ENCODE measurements around the gene CRB1. TPM values are rescaled to one million over a fixed set of nuclear protein-coding genes. Genes with fewer than 3 reads are reported as not detected.
A peak's percentile ranks its signal among the peaks of the same experiment; 100 is the strongest.

CRB1 gene
- total and polyA plus RNA-seq, 5 donors, result 0.05 to 0.60 (median 0.28) TPM

DNA sequence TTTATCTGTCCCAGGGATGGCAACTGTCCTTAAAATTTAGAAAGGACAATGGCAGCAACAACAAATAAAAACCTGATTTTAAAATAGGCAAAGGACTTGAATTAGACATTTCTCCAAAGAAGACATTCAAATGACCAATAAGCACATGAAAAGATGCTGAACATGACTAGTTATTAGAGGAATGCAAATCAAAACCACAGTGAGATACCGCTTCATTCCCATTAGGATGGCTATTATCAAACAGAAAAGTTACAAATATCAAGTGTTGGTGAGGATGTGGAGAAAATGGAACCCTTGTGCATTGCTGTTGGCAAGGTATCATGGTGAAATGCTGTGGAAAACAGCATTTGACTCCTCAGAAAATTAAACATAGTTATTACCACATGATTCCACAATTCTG lies 120.7 kb downstream of the CRB1 start:
- intact Hi-C loops (cut with DNase I), result no loop called here
- Histone ChIP-seq H3K9me3 (ENCODE audit: control insufficient read depth, low read length) (no peaks in the 10 kb centered on the region), H3K27me3 (ENCODE audit: control insufficient read depth, insufficient read depth) (no peaks in the 10 kb centered on the region), H3K4me3 (ENCODE audit: low read length) (no peak overlapping the region), H3K4me1 (ENCODE audit: control insufficient read depth, insufficient read depth, low read length) (no peaks in the 10 kb centered on the region), H3K27ac (ENCODE audit: low read length) (no peak overlapping the region)
- WGBS, result 93% methylated on average over 1 of the region's 1 CpG
- DNase-seq (no peak), ATAC-seq (no peak)

DNA sequence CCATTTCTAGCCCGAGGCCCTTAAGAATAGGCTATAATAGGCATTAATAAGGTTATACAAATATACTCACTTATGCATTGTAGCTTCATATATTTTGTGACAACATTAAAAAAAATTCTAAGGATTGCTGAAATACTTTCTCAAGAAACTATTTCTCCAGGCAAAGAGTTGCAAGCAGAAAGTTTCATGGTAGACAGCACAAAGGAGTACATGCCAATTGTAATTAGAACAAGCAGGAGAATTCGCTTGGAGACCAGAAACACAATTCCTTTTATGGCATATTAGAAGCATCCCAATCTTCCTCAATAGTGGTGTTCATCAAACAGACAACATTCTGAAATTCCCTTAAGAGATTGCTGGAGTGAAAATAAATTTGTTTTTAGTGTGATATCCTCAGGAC lies 122.8 kb downstream of the CRB1 start:
- DNase-seq, result no peak
- H3K27ac ChIP-seq (ENCODE audit: low read length), result no peak overlapping the region
- H3K4me1 ChIP-seq (ENCODE audit: control insufficient read depth, insufficient read depth, low read length), result no peaks in the 10 kb centered on the region
- whole genome bisulfite sequencing, result 36% methylated on average over 2 of the region's 2 CpGs
- no peaks in the 10 kb centered on the region for H3K9me3 ChIP-seq (ENCODE audit: control insufficient read depth, low read length)
- H3K4me3 ChIP-seq (ENCODE audit: low read length), result no peak overlapping the region
- ATAC-seq, result no peak
- no peaks in the 10 kb centered on the region for H3K27me3 ChIP-seq (ENCODE audit: control insufficient read depth, insufficient read depth)
- intact Hi-C loops (cut with DNase I), result no loop called here

DNA sequence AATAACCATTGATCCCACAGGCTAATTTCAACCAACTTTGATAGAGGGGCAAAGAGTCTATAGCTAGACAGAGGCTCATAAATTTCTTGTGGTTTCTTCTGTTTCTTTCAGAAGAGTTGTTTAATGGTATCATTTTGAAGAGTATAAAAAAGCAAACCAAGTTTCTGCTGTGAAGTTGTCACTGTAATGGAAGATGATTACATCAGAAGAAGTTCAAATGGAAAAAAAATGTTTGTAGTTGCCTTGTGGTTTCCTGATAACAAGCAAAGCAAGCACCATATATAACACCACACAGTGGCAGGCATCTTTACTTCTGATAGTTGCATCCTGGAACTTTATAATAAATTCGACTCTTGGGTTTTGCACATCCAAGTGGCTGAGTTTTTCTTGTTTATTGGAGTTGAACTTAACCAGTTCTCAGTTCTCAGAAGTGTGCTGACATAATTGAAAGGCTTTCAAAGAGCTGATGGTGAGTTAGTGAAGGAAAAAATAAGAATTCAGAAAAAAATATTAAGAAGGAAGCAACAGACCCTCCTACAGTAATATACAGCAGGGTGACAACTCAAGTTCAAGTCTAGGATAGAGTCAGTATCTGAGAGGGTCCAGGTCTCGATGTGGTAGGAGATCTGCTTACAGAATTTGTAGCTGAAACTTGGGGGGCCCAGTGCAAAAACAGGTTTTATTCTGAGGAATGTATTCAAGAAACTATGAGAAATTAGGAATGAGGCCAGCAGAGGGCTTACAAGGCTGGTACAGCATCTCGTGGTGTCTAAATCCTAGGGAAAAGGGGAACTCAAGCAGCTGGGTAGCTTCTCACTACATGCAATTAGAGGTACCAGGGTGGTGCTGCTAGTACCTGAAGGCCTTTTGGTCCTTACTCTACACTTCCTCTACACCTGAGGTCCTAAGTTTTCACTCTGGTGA lies 123.5 kb downstream of the CRB1 start:
- no peaks in the 10 kb centered on the region for H3K27me3 ChIP-seq (ENCODE audit: control insufficient read depth, insufficient read depth)
- H3K27ac ChIP-seq (ENCODE audit: low read length), result no peak overlapping the region
- no peak overlapping the region for H3K4me3 ChIP-seq (ENCODE audit: low read length)
- ATAC-seq, result no peak
- H3K4me1 ChIP-seq (ENCODE audit: control insufficient read depth, insufficient read depth, low read length), result no peaks in the 10 kb centered on the region
- WGBS, result 70% methylated on average over 3 of the region's 3 CpGs
- H3K9me3 ChIP-seq (ENCODE audit: control insufficient read depth, low read length), result no peaks in the 10 kb centered on the region
- intact Hi-C loops (cut with DNase I), result no loop called here
- no peak for DNase-seq

DNA sequence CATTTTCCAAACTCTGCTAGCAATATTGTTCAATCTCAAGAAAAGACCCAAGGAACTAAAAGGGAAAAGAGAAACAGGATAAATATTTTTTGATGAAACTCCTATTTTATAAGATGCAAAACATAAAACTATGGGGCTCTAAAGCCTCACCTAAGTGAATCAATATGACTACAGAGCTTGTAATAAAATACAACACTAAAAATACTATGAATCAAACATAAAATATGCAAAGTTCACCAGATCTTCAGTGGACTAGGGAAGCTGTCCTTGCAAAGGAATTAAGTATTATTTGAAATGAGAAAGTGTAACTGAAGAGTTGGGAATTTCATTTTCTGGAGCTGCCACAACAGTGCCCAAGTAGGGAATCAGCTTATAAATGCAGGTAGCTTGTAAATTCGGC lies 124.5 kb downstream of the CRB1 start:
- DNase-seq, result no peak
- WGBS, result 71% methylated on average over 1 of the region's 1 CpG
- H3K4me3 ChIP-seq (ENCODE audit: low read length), result no peak overlapping the region
- intact Hi-C loops (cut with DNase I), result no loop called here
- ATAC-seq, result no peak
- no peaks in the 10 kb centered on the region for H3K9me3 ChIP-seq (ENCODE audit: control insufficient read depth, low read length)
- H3K27ac ChIP-seq (ENCODE audit: low read length), result no peak overlapping the region
- no peaks in the 10 kb centered on the region for H3K4me1 ChIP-seq (ENCODE audit: control insufficient read depth, insufficient read depth, low read length)
- H3K27me3 ChIP-seq (ENCODE audit: control insufficient read depth, insufficient read depth), result no peaks in the 10 kb centered on the region

DNA sequence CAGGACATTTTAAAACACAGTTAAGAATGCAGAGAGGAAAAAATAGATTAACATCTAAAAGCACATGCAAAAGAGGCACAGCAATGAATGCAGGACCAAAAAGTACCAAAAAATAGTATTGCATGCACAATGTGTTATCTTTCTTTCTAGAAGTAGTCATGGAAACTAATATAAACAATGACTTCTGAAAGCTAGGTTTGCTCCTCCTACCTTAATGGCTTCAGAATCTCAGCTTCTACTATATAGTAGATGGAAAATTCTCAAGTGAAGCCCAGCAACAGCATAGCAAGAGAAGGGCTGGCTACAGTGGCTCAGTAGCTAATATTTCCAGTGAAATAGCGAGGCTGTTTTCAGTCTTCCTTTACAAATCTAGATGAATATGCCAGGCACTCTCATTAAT lies 125.1 kb downstream of the CRB1 start:
- 74% methylated on average over 1 of the region's 1 CpG for WGBS
- intact Hi-C loops (cut with DNase I), result no loop called here
- Histone ChIP-seq H3K4me3 (ENCODE audit: low read length) (no peak overlapping the region), H3K4me1 (ENCODE audit: control insufficient read depth, insufficient read depth, low read length) (no peaks in the 10 kb centered on the region), H3K9me3 (ENCODE audit: control insufficient read depth, low read length) (no peaks in the 10 kb centered on the region), H3K27me3 (ENCODE audit: control insufficient read depth, insufficient read depth) (no peaks in the 10 kb centered on the region), H3K27ac (ENCODE audit: low read length) (no peak overlapping the region)
- ATAC-seq, result no peak
- DNase-seq, result no peak

DNA sequence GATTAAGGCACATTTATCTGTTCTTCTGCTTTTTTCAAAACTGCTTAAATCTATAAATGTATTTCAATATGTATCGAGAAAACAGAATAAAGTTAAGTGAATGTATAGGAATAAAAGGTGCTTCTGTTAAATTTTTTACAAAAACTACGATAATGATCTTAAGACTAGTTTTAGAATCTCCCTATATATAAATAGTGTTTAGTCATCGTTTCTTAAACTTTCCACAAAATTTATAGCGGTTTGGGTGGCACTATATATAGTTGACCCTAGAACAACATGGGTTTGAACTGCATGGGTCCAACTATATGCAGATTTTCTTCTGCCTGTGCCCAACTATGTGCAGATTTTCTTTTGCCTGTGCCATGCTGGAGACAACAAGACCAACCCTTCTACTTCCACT lies 125.7 kb downstream of the CRB1 start:
- Histone ChIP-seq H3K4me3 (ENCODE audit: low read length) (no peak overlapping the region), H3K27me3 (ENCODE audit: control insufficient read depth, insufficient read depth) (no peaks in the 10 kb centered on the region), H3K4me1 (ENCODE audit: control insufficient read depth, insufficient read depth, low read length) (no peaks in the 10 kb centered on the region), H3K27ac (ENCODE audit: low read length) (no peak overlapping the region), H3K9me3 (ENCODE audit: control insufficient read depth, low read length) (no peaks in the 10 kb centered on the region)
- intact Hi-C loops (cut with DNase I), result no loop called here
- 90% methylated on average over 4 of the region's 4 CpGs for WGBS
- DNase-seq (no peak), ATAC-seq (no peak)

DNA sequence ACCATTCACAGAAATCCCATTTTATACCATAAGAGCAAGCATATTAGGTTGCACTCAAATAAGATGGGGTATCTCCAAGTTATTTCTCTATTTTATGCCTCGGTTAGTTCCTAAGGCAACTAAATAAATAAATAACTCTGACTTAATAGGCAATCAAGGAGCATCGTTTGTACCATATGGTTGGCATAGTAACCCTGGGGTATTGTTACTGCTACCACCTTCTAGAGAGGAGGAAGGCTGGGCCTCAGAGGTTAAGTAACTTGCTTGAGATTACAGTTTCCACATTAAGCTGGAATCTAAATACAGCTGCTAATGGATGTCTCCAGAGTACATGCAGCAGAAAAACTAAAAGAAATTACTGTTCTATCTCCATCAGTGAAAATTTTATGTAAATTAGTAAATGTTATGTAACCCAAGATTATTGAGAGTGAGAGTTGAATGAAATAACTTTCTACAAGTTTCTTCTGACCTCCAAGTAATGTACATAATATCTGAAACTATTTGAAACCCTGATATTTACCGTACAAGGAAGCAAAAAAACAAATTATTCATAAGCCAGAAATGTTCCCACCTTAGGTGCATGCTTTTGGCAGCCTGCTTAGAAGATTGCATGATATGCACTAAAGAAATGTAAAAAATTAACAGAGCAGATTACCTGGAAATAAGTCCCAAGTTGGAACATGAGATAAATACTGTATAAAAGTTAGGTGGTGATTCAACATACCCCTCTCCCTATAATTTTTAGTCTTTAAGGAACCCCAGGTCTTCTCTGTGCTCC lies 127.0 kb downstream of the CRB1 start:
- ATAC-seq (no peak), DNase-seq (no peak)
- Histone ChIP-seq H3K4me1 (ENCODE audit: control insufficient read depth, insufficient read depth, low read length) (no peaks in the 10 kb centered on the region), H3K4me3 (ENCODE audit: low read length) (no peak overlapping the region), H3K27me3 (ENCODE audit: control insufficient read depth, insufficient read depth) (no peaks in the 10 kb centered on the region), H3K9me3 (ENCODE audit: control insufficient read depth, low read length) (no peaks in the 10 kb centered on the region), H3K27ac (ENCODE audit: low read length) (no peak overlapping the region)
- WGBS, result 65% methylated on average over 3 of the region's 3 CpGs
- intact Hi-C loops (cut with DNase I), result no loop called here

DNA sequence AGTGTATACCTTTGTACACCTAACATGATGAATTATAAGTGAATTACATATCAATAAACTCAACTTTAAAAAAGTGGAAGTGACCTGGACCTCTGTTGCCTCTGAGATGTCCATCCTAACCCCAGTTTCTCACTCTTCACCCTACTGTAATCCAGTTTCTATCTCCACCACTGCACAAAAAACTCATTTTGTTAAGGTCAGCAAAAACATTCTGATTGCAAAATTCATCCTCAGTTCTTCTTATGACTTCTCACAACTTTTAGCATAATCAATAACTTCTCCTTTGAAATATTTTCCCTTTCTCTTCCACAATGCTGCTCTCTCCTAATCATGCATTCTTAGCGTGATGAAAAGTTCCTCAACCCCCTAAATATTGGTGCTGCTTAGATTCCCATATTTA lies 129.8 kb downstream of the CRB1 start:
- whole genome bisulfite sequencing, result 91% methylated on average over 1 of the region's 1 CpG
- ATAC-seq (no peak), DNase-seq (no peak)
- Histone ChIP-seq H3K27me3 (ENCODE audit: control insufficient read depth, insufficient read depth) (no peaks in the 10 kb centered on the region), H3K9me3 (ENCODE audit: control insufficient read depth, low read length) (no peaks in the 10 kb centered on the region), H3K4me3 (ENCODE audit: low read length) (no peak overlapping the region), H3K27ac (ENCODE audit: low read length) (no peak overlapping the region), H3K4me1 (ENCODE audit: control insufficient read depth, insufficient read depth, low read length) (no peaks in the 10 kb centered on the region)
- intact Hi-C loops (cut with DNase I), result no loop called here

DNA sequence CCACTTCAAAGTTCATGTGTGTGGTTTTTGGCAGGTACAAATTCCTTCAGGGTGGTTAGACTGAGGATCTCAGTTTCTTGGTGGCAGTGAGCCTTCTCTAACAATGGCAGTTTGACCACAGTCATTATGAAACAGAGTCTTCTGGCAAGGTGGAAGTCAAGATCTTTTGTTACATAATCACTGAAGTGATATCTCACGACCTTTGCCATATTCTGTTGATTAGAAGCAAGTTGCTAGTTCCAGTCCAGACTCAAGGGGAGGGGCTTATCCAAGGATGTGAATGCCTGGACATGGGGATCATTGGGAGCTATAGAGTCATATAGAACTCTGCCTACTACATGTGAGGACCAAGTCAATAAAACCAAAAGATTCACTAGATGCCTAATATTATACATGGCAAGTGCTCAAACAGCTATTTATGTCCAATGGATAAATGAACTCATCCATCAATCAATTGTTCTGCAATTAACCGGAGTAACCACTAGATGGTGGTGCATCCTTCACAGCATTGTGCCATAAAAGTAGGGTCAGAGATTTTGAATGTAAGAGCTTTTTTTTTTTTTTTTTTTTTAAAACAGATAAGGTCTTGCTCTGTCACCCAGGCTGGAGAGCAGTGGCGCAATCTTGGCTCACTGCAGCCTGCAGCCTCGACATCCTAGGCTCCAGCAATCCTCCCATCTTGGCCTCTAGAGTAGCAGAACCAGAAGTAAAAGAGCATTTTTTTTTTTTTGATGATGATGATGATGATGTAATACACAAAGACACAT lies 131.9 kb downstream of the CRB1 start:
- H3K9me3 ChIP-seq (ENCODE audit: control insufficient read depth, low read length), result no peaks in the 10 kb centered on the region
- DNase-seq (peak in 1 of 3 donors; percentile 24), ATAC-seq (no peak)
- intact Hi-C loops (cut with DNase I), result no loop called here
- no peaks in the 10 kb centered on the region for H3K27me3 ChIP-seq (ENCODE audit: control insufficient read depth, insufficient read depth)
- no peak overlapping the region for H3K4me3 ChIP-seq (ENCODE audit: low read length)
- H3K4me1 ChIP-seq (ENCODE audit: control insufficient read depth, insufficient read depth, low read length), result no peaks in the 10 kb centered on the region
- 23% methylated on average over 4 of the region's 4 CpGs for WGBS
- no peak overlapping the region for H3K27ac ChIP-seq (ENCODE audit: low read length)

DNA sequence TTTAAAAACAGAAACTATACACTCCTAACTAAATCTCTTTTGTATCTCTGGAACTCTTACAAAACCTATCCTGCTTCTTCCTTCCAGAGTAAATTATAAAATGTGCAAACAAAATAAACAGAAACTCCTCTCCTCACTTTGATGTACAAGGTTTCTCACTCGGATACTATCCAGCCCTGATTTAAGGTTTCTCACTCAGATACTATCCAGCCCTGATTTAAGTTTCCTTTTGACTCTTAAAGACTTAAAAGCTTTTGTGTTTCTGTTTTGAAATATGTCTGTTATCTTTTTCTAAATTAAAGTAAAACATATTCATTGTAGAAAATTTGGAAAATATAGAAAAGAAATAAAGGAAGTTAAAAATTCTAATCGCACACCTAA lies 132.5 kb downstream of the CRB1 start:
- H3K27me3 ChIP-seq (ENCODE audit: control insufficient read depth, insufficient read depth), result no peaks in the 10 kb centered on the region
- intact Hi-C loops (cut with DNase I), result no loop called here
- H3K4me1 ChIP-seq (ENCODE audit: control insufficient read depth, insufficient read depth, low read length), result no peaks in the 10 kb centered on the region
- ATAC-seq, result no peak
- no peak for DNase-seq
- no peak overlapping the region for H3K4me3 ChIP-seq (ENCODE audit: low read length)
- H3K9me3 ChIP-seq (ENCODE audit: control insufficient read depth, low read length), result no peaks in the 10 kb centered on the region
- no peak overlapping the region for H3K27ac ChIP-seq (ENCODE audit: low read length)
- 76% methylated on average over 2 of the region's 2 CpGs for WGBS

DNA sequence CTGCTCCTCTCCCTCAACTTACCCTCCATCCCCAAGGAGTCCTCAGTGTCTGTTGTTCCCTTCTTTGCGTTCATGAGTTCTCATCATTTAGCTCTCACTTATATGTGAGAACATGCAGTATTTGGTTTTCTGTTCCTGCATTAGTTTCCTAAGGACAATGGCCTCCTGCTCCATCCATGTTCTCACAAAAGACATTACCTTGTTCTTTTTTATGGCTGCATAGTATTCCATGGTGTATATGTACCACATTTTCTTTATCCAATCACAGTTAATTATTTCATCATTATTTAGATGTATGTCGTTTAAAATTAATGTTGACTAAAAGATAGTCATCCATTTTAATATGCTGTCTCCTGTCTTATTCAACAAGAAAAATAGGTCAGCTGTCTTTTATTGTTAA lies 134.1 kb downstream of the CRB1 start:
- no peak for ATAC-seq
- no peak overlapping the region for H3K4me3 ChIP-seq (ENCODE audit: low read length)
- no peak for DNase-seq
- H3K27me3 ChIP-seq (ENCODE audit: control insufficient read depth, insufficient read depth), result no peaks in the 10 kb centered on the region
- 96% methylated on average over 2 of the region's 2 CpGs for whole genome bisulfite sequencing
- intact Hi-C loops (cut with DNase I), result no loop called here
- no peaks in the 10 kb centered on the region for H3K4me1 ChIP-seq (ENCODE audit: control insufficient read depth, insufficient read depth, low read length)
- no peaks in the 10 kb centered on the region for H3K9me3 ChIP-seq (ENCODE audit: control insufficient read depth, low read length)
- H3K27ac ChIP-seq (ENCODE audit: low read length), result no peak overlapping the region
